GM12891 (cell line): ENCODE data around the gene RNF141.

Source experiments
- PAX5 ChIP-seq: IDR thresholded peaks from 2 replicates; pipeline ENCODE4 v1.6.1; 2011; ENCODE audit warnings: low read length, moderate library complexity, mild to moderate bottlenecking; ENCODE audit not compliant: insufficient read depth, severe bottlenecking
- POLR2A ChIP-seq: IDR thresholded peaks from 2 replicates; pipeline ENCODE4 v1.6.1; 2011; ENCODE audit warnings: low read depth, low read length, control low read depth
- POLR2AphosphoS5 ChIP-seq: IDR thresholded peaks from 2 replicates; pipeline ENCODE4 v1.6.1; 2011; ENCODE audit warnings: low read depth, low read length, control low read depth
- SPI1 ChIP-seq: IDR thresholded peaks from 2 replicates; pipeline ENCODE4 v1.6.1; 2011; ENCODE audit warnings: low read depth, low read length, control low read depth
- TAF1 ChIP-seq: IDR thresholded peaks from 2 replicates; pipeline ENCODE4 v1.6.1; 2011; ENCODE audit warnings: low read depth, low read length, control low read depth

DNA sequence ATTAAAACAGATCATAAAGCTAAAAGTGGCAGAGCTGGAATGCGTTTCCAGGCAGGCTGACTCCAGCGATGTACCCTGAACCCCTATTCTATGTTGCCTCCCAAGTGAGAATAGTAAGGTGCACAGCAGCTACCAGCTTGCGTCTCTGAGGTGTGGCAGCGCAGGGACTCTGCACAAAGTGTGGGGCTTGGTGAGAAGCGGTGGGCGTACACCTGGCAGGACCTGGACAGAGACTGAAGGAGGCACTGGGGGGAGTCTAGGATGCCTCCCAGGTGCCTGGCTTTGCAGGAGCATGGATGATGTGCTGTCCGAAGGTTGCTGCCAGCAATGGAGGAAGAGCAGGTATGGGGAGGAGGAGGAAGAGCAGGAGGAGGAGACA lies 43.0 kb downstream of the RNF141 start:
- TF ChIP-seq PAX5 (no peak), POLR2AphosphoS5 (no peak), TAF1 (no peak), POLR2A (no peak), SPI1 (no peak)
